ENCODE data around the gene FOXL1.

The FOXL1 gene

GRCh38 chr16:86557587-86557986, 20.8 kb upstream of the FOXL1 start:
- Mint-ChIP-seq H3K9me3 (peaks cover 4% of the 10 kb centered on the region), H3K27ac (no peak overlapping the region), H3K27me3 (ENCODE audit: low read depth, poor library complexity) (peaks cover 15% of the 10 kb centered on the region), H3K36me3 (ENCODE audit: low read depth) (peaks cover 5% of the 10 kb centered on the region), H3K4me1 (peaks cover 35% of the 10 kb centered on the region), H3K4me3 (no peak overlapping the region)
- DNase-seq = no peak
- no peak for TF ChIP-seq CTCF (IDR thresholded peaks at IDR 0.05)

DNA sequence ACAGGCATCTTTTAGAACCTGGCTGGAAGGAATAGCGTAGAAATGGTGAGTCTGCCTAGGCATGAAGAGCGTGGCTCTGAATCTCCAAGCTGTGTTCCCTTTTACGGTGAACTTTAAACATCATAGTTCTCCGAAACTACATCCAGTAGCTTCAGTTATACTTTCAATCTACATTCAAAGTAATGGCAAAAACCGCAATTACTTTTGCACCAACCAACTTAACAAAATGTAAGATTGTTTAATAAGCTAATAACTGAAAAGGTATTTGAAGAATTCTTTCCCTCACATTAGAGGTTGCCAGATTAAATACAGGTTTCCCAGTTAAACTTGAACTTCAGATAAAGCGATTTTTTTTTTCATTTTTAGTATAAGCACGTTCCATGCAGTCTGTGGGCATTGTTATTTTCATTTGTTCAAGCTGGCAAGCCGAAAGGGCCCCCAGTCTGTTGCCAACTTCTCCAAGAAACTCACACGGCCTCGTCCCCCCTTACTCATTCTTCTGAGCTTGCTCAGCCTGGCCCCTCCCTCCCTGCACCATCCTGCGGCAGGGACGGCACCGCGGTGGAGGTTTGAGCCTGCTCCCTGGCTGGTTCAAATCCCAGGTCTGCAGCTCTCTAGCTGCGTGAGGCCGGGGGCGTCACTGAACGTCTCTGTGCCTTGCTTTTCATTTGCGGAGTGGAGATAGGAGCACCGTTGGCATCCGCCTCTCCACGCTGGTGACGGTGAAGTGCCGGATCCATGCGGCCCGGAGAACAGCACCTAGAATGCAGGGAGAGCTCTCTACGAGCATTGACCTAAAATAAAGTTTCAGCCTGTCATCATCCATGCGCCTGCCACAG, 19.8 kb upstream of the FOXL1 start:
- H3K9me3 Mint-ChIP-seq = peaks cover 4% of the 10 kb centered on the region
- H3K4me3 Mint-ChIP-seq = no peak overlapping the region
- no peak for TF ChIP-seq CTCF (IDR thresholded peaks at IDR 0.05)
- peaks cover 37% of the 10 kb centered on the region for H3K4me1 Mint-ChIP-seq
- no peak for DNase-seq
- peaks cover 19% of the 10 kb centered on the region for H3K27me3 Mint-ChIP-seq (ENCODE audit: low read depth, poor library complexity)
- H3K36me3 Mint-ChIP-seq (ENCODE audit: low read depth) = peaks cover 5% of the 10 kb centered on the region
- H3K27ac Mint-ChIP-seq = no peak overlapping the region

DNA sequence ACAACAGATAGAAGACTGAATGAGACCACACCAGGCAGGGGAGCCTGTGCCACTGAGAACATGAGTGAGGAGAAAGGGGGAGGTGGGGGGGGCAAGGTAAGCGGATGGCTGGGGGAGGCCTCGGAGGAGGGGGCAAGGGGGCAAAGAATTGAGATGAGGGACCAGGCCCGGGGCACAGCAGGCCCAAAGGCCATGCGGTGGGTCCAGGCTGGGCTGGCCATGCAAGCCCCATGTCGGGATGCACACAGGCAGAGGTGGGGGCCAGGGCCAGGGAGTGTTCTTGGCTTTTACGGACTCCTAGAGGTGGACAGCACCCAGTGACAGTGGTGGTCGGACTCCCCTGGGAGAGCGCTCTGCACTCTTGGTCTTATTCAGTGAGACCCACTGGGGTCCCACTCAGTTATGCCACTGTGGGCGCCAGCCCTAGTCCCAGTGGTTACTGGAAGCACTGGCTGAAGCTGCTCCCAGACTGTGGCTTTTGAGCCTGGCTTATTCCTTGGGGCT, 18.5 kb upstream of the FOXL1 start:
- Mint-ChIP-seq H3K27ac (no peak overlapping the region), H3K36me3 (ENCODE audit: low read depth) (no peaks in the 10 kb centered on the region), H3K27me3 (ENCODE audit: low read depth, poor library complexity) (peaks cover 30% of the 10 kb centered on the region), H3K9me3 (no peaks in the 10 kb centered on the region), H3K4me1 (peaks cover 37% of the 10 kb centered on the region), H3K4me3 (no peak overlapping the region)
- no peak for TF ChIP-seq CTCF (IDR thresholded peaks at IDR 0.05)
- no peak for DNase-seq

- no peak overlapping the region for H3K27ac Mint-ChIP-seq
- H3K4me3 Mint-ChIP-seq = no peak overlapping the region
- no peaks in the 10 kb centered on the region for H3K36me3 Mint-ChIP-seq (ENCODE audit: low read depth)
- TF ChIP-seq CTCF (IDR thresholded peaks at IDR 0.05) = no peak
- H3K4me1 Mint-ChIP-seq = peaks cover 34% of the 10 kb centered on the region
- no peak for DNase-seq
- H3K27me3 Mint-ChIP-seq (ENCODE audit: low read depth, poor library complexity) = peaks cover 37% of the 10 kb centered on the region
- H3K9me3 Mint-ChIP-seq = no peaks in the 10 kb centered on the region
Observed at GRCh38 chr16:86562356-86562755, 16.0 kb upstream of the FOXL1 start.

- peak; percentile 100 for TF ChIP-seq CTCF (IDR thresholded peaks at IDR 0.05)
- DNase-seq = peak; percentile 92
- no peaks in the 10 kb centered on the region for H3K9me3 Mint-ChIP-seq
- H3K4me3 Mint-ChIP-seq = peak overlapping the region; percentile 88
- H3K27me3 Mint-ChIP-seq (ENCODE audit: low read depth, poor library complexity) = peaks cover 35% of the 10 kb centered on the region
- peaks cover 34% of the 10 kb centered on the region for H3K4me1 Mint-ChIP-seq
- H3K27ac Mint-ChIP-seq = peak overlapping the region; percentile 64
- H3K36me3 Mint-ChIP-seq (ENCODE audit: low read depth) = peaks cover 2% of the 10 kb centered on the region
Observed at GRCh38 chr16:86563469-86564345, 14.6 kb upstream of the FOXL1 start.

All from nephron progenitor cell (in vitro differentiated cells).